IPS-18c (cell line): ENCODE measurements around the gene NBPF26.
"Not testable (repeated sequence)": the region's sequence is repeated elsewhere in the genome, so short reads cannot be mapped to it uniquely, and the experiment has no call there.

Source experiments
- H3K4me3 ChIP-seq: 2 replicates; pipeline ENCODE4 v1.7.0; 2013; ENCODE audit warnings: low read depth, mild to moderate bottlenecking, low read length, moderate library complexity; ENCODE audit not compliant: insufficient read depth
- H3K9me3 ChIP-seq: one replicate; pipeline ENCODE4 v1.6.1; 2013; ENCODE audit warnings: mild to moderate bottlenecking, low read length, moderate library complexity; ENCODE audit not compliant: control insufficient read depth, insufficient read depth

NBPF26 gene

GRCh38 chr1:120849400-120850286 is 125.9 kb downstream of the NBPF26 start:
- not testable (repeated sequence) for H3K9me3 ChIP-seq

GRCh38 chr1:120850287-120850536 is 126.5 kb downstream of the NBPF26 start:
- not testable (repeated sequence) for H3K4me3 ChIP-seq, H3K9me3 ChIP-seq

More at GRCh38 chr1:120849400-120850286, 125.9 kb downstream of the NBPF26 start:
- H3K4me3 ChIP-seq = not testable (repeated sequence)

GRCh38 chr1:120850537-120851421 is 127.0 kb downstream of the NBPF26 start:
- H3K4me3 ChIP-seq, H3K9me3 ChIP-seq: not testable (repeated sequence)

- not testable (repeated sequence) for H3K4me3 ChIP-seq, H3K9me3 ChIP-seq
Observed at GRCh38 chr1:120858144-120858543, 134.4 kb downstream of the NBPF26 start.

GRCh38 chr1:120859615-120860234 is 136.0 kb downstream of the NBPF26 start:
- H3K4me3 ChIP-seq = not testable (repeated sequence)

GRCh38 chr1:120878206-120878605 is 154.5 kb downstream of the NBPF26 start:
- H3K4me3 ChIP-seq, H3K9me3 ChIP-seq: not testable (repeated sequence)

More at GRCh38 chr1:120859615-120860234, 136.0 kb downstream of the NBPF26 start:
- not testable (repeated sequence) for H3K9me3 ChIP-seq

- not testable (repeated sequence) for H3K9me3 ChIP-seq, H3K4me3 ChIP-seq
Observed at GRCh38 chr1:120880056-120880455, 156.3 kb downstream of the NBPF26 start.

GRCh38 chr1:120881934-120882333 is 158.2 kb downstream of the NBPF26 start:
- H3K9me3 ChIP-seq, H3K4me3 ChIP-seq: not testable (repeated sequence)
